HEK293 (cell line): Measurements from ENCODE around the gene MTA1.

Source experiments
- CTCF ChIA-PET: fragments of 350-600 bp; formaldehyde crosslinking; extraction: SDS; loops from one replicate; lab custom pipeline; 2021; ENCODE audit warnings: antibody characterized with exemption; lab: Yijun Ruan, JAX
- POLR2A ChIA-PET: fragments of 300-600 bp; formaldehyde crosslinking; extraction: SDS; loops from one replicate; lab custom pipeline; 2020; ENCODE audit warnings: antibody characterized with exemption, inconsistent platforms; lab: Yijun Ruan, JAX
- H3K27ac ChIP-seq: fragments of 200-500 bp; sonication (Bioruptor generic); 2 replicates; pipeline ENCODE4 v1.5.1; 2014; ENCODE audit warnings: low read depth, low read length, control low read depth, inconsistent platforms; ENCODE audit errors: extremely low read depth
- H3K36me3 ChIP-seq, 2 experiments: fragments of 200-500 bp in 1 of 2; sonication (Bioruptor generic) in 1 of 2; 1 replicate in 1 of 2; 2 replicates in 1 of 2; pipeline ENCODE4 v1.5.1; 2014 to 2017; ENCODE audit warnings: inconsistent platforms in 2 of 2, low read length in 2 of 2; ENCODE audit not compliant: control insufficient read depth in 2 of 2, insufficient read depth in 1 of 2
- H3K4me1 ChIP-seq: fragments of 200-500 bp; sonication (Bioruptor generic); 2 replicates; pipeline ENCODE4 v1.5.1; 2014; ENCODE audit warnings: mild to moderate bottlenecking, low read length, inconsistent platforms; ENCODE audit not compliant: control insufficient read depth, insufficient read depth
- H3K4me3 ChIP-seq: 2 replicates; pipeline ENCODE4 v1.5.1; 2011; ENCODE audit warnings: low read depth, mild to moderate bottlenecking, control low read depth, low read length, moderate library complexity
- H3K9me3 ChIP-seq: fragments of 200-500 bp; sonication (Bioruptor generic); 2 replicates; pipeline ENCODE4 v1.5.1; 2014; ENCODE audit warnings: low read depth, low read length, inconsistent platforms; ENCODE audit not compliant: control insufficient read depth, insufficient read depth
- AEBP2 ChIP-seq: fragments of 450-650 bp; formaldehyde crosslinking; IDR thresholded peaks from 2 replicates; pipeline ENCODE4 v1.5.1; 2016; ENCODE audit warnings: missing biosample characterization, missing genetic modification characterization, borderline replicate concordance
- EGR2 ChIP-seq: fragments of 450-650 bp; formaldehyde crosslinking; IDR thresholded peaks from 2 replicates; pipeline ENCODE4 v1.5.1; 2016; ENCODE audit warnings: low read depth, missing biosample characterization, missing genetic modification characterization
- FEZF1 ChIP-seq: fragments of 450-650 bp; formaldehyde crosslinking; IDR thresholded peaks from 2 replicates; pipeline ENCODE4 v1.5.1; 2016; ENCODE audit warnings: missing biosample characterization, missing genetic modification characterization
- GLIS1 ChIP-seq: fragments of 450-650 bp; formaldehyde crosslinking; IDR thresholded peaks from 2 replicates; pipeline ENCODE4 v1.5.1; 2016; ENCODE audit warnings: missing biosample characterization, missing genetic modification characterization
- GLIS2 ChIP-seq: fragments of 450-650 bp; formaldehyde crosslinking; IDR thresholded peaks from 2 replicates; pipeline ENCODE4 v1.5.1; 2016; ENCODE audit warnings: missing biosample characterization, missing genetic modification characterization
- KLF8 ChIP-seq: fragments of 450-650 bp; formaldehyde crosslinking; IDR thresholded peaks from 2 replicates; pipeline ENCODE4 v1.5.1; 2016; ENCODE audit warnings: missing biosample characterization, missing genetic modification characterization
- PRDM10 ChIP-seq: fragments of 450-650 bp; formaldehyde crosslinking; IDR thresholded peaks from 2 replicates; pipeline ENCODE4 v1.5.1; 2016; ENCODE audit warnings: missing biosample characterization, missing genetic modification characterization
- PRDM2 ChIP-seq: fragments of 450-650 bp; formaldehyde crosslinking; IDR thresholded peaks from 2 replicates; pipeline ENCODE4 v1.5.1; 2016; ENCODE audit warnings: missing biosample characterization, missing genetic modification characterization, borderline replicate concordance
- SCRT2 ChIP-seq: fragments of 450-650 bp; formaldehyde crosslinking; IDR thresholded peaks from 2 replicates; pipeline ENCODE4 v1.5.1; 2016; ENCODE audit warnings: missing biosample characterization, missing genetic modification characterization
- SP2 ChIP-seq: fragments of 450-650 bp; formaldehyde crosslinking; IDR thresholded peaks from 2 replicates; pipeline ENCODE4 v1.5.1; 2016; ENCODE audit warnings: missing biosample characterization, missing genetic modification characterization
- SP7 ChIP-seq: fragments of 450-650 bp; formaldehyde crosslinking; IDR thresholded peaks from 2 replicates; pipeline ENCODE4 v1.5.1; 2016; ENCODE audit warnings: missing biosample characterization, missing genetic modification characterization
- TCF7L2 ChIP-seq: IDR thresholded peaks from 2 replicates; pipeline ENCODE4 v1.6.1; 2011; ENCODE audit warnings: low read depth, mild to moderate bottlenecking, inconsistent platforms, low read length, moderate library complexity, borderline replicate concordance
- ZBTB1 ChIP-seq: fragments of 450-650 bp; formaldehyde crosslinking; IDR thresholded peaks from 2 replicates; pipeline ENCODE4 v1.5.1; 2016; ENCODE audit warnings: missing biosample characterization, missing genetic modification characterization
- ZNF19 ChIP-seq: fragments of 450-650 bp; formaldehyde crosslinking; IDR thresholded peaks from 2 replicates; pipeline ENCODE4; 2016; ENCODE audit warnings: missing biosample characterization, missing genetic modification characterization, low read depth
- ZNF560 ChIP-seq: fragments of 450-650 bp; formaldehyde crosslinking; IDR thresholded peaks from 2 replicates; pipeline ENCODE4 v1.5.1; 2017; ENCODE audit warnings: missing biosample characterization, missing genetic modification characterization, borderline replicate concordance
- ZNF561 ChIP-seq: fragments of 450-650 bp; IDR thresholded peaks from 2 replicates; pipeline ENCODE4 v1.5.1; 2018; ENCODE audit warnings: missing biosample characterization, missing genetic modification characterization, borderline replicate concordance
- ZNF621 ChIP-seq: fragments of 450-650 bp; formaldehyde crosslinking; IDR thresholded peaks from 2 replicates; pipeline ENCODE4 v1.5.1; 2017; ENCODE audit warnings: missing biosample characterization, missing genetic modification characterization
- ZNF830 ChIP-seq: fragments of 450-650 bp; IDR thresholded peaks from 2 replicates; pipeline ENCODE4 v1.5.0; 2018; ENCODE audit warnings: missing biosample characterization, missing genetic modification characterization, low read depth, mild to moderate bottlenecking, moderate library complexity
- ZNF837 ChIP-seq: fragments of 450-650 bp; formaldehyde crosslinking; IDR thresholded peaks from 2 replicates; pipeline ENCODE4 v1.5.1; 2016; ENCODE audit warnings: missing biosample characterization, missing genetic modification characterization
- ZNF843 ChIP-seq: fragments of 450-650 bp; formaldehyde crosslinking; IDR thresholded peaks from 2 replicates; pipeline ENCODE4 v1.5.1; 2016; ENCODE audit warnings: missing biosample characterization, missing genetic modification characterization
- ZSCAN30 ChIP-seq: fragments of 450-650 bp; IDR thresholded peaks from 2 replicates; pipeline ENCODE4 v1.5.1; 2018; ENCODE audit warnings: missing biosample characterization, mild to moderate bottlenecking, missing genetic modification characterization, moderate library complexity
- TF ChIP-seq, protein P1 (sequence below): fragments of 450-650 bp; formaldehyde crosslinking; IDR thresholded peaks from 2 replicates; pipeline ENCODE4 v1.5.1; 2016; ENCODE audit warnings: missing biosample characterization, missing genetic modification characterization

Gene MTA1

GRCh38 chr14:105499256-105500035 is 79.8 kb downstream of the MTA1 start:
- ChIA-PET CTCF (no interaction called here), POLR2A (interaction anchor here (0.9 to 1.3 kb wide), 2 partner anchors 7 to 12 kb away, joined by 3 to 5 read pairs; no protein-coding TSS in a partner anchor)
- H3K36me3 ChIP-seq, result peaks cover 0 to 6% of the 10 kb centered on the region in 2 experiments; a peak in 1 of 3 replicates
- H3K9me3 ChIP-seq, result no peaks in the 10 kb centered on the region
- H3K4me1 ChIP-seq, result no peaks in the 10 kb centered on the region
- H3K4me3 ChIP-seq, result no peak overlapping the region
- no peak overlapping the region for H3K27ac ChIP-seq
- TF ChIP-seq, protein P1, sequence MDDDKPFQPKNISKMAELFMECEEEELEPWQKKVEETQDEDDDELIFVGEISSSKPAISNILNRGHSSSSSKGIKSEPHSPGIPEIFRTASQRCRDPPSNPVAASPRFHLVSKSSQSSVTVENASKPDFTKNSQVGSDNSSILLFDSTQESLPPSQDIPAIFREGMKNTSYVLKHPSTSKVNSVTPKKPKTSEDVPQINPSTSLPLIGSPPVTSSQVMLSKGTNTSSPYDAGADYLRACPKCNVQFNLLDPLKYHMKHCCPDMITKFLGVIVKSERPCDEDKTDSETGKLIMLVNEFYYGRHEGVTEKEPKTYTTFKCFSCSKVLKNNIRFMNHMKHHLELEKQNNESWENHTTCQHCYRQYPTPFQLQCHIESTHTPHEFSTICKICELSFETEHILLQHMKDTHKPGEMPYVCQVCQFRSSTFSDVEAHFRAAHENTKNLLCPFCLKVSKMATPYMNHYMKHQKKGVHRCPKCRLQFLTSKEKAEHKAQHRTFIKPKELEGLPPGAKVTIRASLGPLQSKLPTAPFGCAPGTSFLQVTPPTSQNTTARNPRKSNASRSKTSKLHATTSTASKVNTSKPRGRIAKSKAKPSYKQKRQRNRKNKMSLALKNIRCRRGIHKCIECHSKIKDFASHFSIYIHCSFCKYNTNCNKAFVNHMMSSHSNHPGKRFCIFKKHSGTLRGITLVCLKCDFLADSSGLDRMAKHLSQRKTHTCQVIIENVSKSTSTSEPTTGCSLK (tag by site-specific recombination), result no peak
- TF ChIP-seq GLIS2 (tag by site-specific recombination), result peak; percentile 33; the same call in 1 of the 2 replicates
- peak; percentile 47 for TF ChIP-seq EGR2 (tag by site-specific recombination)
- TF ChIP-seq ZNF837, result no peak
- no peak for TF ChIP-seq ZSCAN30
- TF ChIP-seq AEBP2, result no peak
- TF ChIP-seq ZNF843, result no peak
- no peak for TF ChIP-seq FEZF1
- no peak for TF ChIP-seq ZBTB1 (tag by site-specific recombination)
- no peak for TF ChIP-seq PRDM2 (tag by site-specific recombination)
- TF ChIP-seq ZNF621 (tag by site-specific recombination), result no peak
- TF ChIP-seq TCF7L2, result no peak
- no peak for TF ChIP-seq ZNF560 (tag by site-specific recombination)
- no peak for TF ChIP-seq ZNF830 (tag by site-specific recombination)
- no peak for TF ChIP-seq SCRT2
- TF ChIP-seq ZNF561 (tag by site-specific recombination), result no peak
- no peak for TF ChIP-seq ZNF19 (tag by site-specific recombination)
- no peak for TF ChIP-seq KLF8 (tag by site-specific recombination)
- TF ChIP-seq GLIS1 (tag by site-specific recombination), result peak; percentile 47; the same call in 1 of the 2 replicates
- peak; percentile 31 for TF ChIP-seq SP2 (tag by site-specific recombination)
- no peak for TF ChIP-seq PRDM10 (tag by site-specific recombination)
- TF ChIP-seq SP7 (tag by site-specific recombination), result no peak
